Left ventricle myocardium inferior (tissue), 1 donor: Measurements from ENCODE around the gene ARHGAP33. TPM values are rescaled to one million over a fixed set of nuclear protein-coding genes. Genes with fewer than 3 reads are reported as not detected.
"Not testable (repeated sequence)": the region's sequence is repeated elsewhere in the genome, so short reads cannot be mapped to it uniquely, and the experiment has no call there.

Experiments
- DNase-seq: peaks from one replicate; pipeline ENCODE4 v3.0.0-alpha.2; 2020
- H3K27ac ChIP-seq: fragments of 200-600 bp; replicated peaks from 2 replicates; pipeline ENCODE4 v1.8.0; 2021
- H3K27me3 ChIP-seq: fragments of 200-600 bp; 2 replicates; pipeline ENCODE4 v1.8.0; 2021; ENCODE audit warnings: low read depth
- H3K36me3 ChIP-seq: fragments of 200-600 bp; 2 replicates; pipeline ENCODE4 v1.8.0; 2021
- H3K4me1 ChIP-seq: fragments of 200-600 bp; 2 replicates; pipeline ENCODE4 v1.8.0; 2021
- H3K4me3 ChIP-seq: fragments of 200-600 bp; 2 replicates; pipeline ENCODE4 v1.8.0; 2021; ENCODE audit warnings: mild to moderate bottlenecking, moderate library complexity
- H3K9me3 ChIP-seq: fragments of 200-600 bp; replicated peaks from 2 replicates; pipeline ENCODE4 v1.8.0; 2021
- CTCF ChIP-seq: fragments of 200-600 bp; IDR thresholded peaks from 2 replicates; pipeline ENCODE4 v1.8.0; 2021; ENCODE audit warnings: antibody characterized with exemption, mild to moderate bottlenecking, borderline replicate concordance
- intact Hi-C: fragments of 100-400 bp; cut with micrococcal nuclease; formaldehyde crosslinking; loops from one replicate; pipeline ENCODE4 v1.11.0; 2022
- total RNA-seq: library from RNA; stranded (reverse); fragmentation: NEBNext Ultra II Directional; extraction: Animal tissue kit (Norgen Biotek cat#: 25700); gene quantifications from one replicate; pipeline ENCODE4 v1.2.1, GENCODE V29; 2021
- donor health status: DM: no; HTN: yes; CAD: no; lungs with severe emphysema.

ARHGAP33 gene
- total RNA-seq, 1 donor from 2014 or later, result 3.8 TPM

- Histone ChIP-seq H3K4me1 (no peaks in the 10 kb centered on the region), H3K9me3 (peaks cover 12% of the 10 kb centered on the region), H3K27me3 (peaks cover 83% of the 10 kb centered on the region), H3K4me3 (no peak overlapping the region), H3K27ac (no peak overlapping the region), H3K36me3 (no peaks in the 10 kb centered on the region)
- no peak for TF ChIP-seq CTCF
- no peak for DNase-seq
- intact Hi-C loops, result no loop called here
Measured at GRCh38 chr19:35833972-35834371, 58.6 kb downstream of the ARHGAP33 start.

GRCh38 chr19:35836096-35836495 is 60.7 kb downstream of the ARHGAP33 start:
- intact Hi-C loops, result not testable (repeated sequence)

More at GRCh38 chr19:35836096-35836495, 60.7 kb downstream of the ARHGAP33 start:
- H3K4me1 ChIP-seq, DNase-seq, H3K4me3 ChIP-seq, H3K36me3 ChIP-seq, H3K27ac ChIP-seq: not testable (repeated sequence)
- H3K9me3 ChIP-seq, result peaks cover 26% of the 10 kb centered on the region
- peaks cover 82% of the 10 kb centered on the region for H3K27me3 ChIP-seq

Other genes with a start within 250 kb of the ARHGAP33 start
- not detected for gene SBSN, start 247.3 kb upstream of the ARHGAP33 start, total RNA-seq
- not detected for gene GAPDHS, start 242.1 kb upstream of the ARHGAP33 start, total RNA-seq
- 84.3 TPM for gene TMEM147, start 229.9 kb upstream of the ARHGAP33 start, total RNA-seq
- gene ATP4A, start 211.9 kb upstream of the ARHGAP33 start, total RNA-seq, result not detected
- gene PMIS2, start 189.4 kb upstream of the ARHGAP33 start, total RNA-seq, result not detected
- gene HAUS5, start 162.8 kb upstream of the ARHGAP33 start, total RNA-seq, result 3.7 TPM
- gene RBM42, start 146.5 kb upstream of the ARHGAP33 start, total RNA-seq, result 52.7 TPM
- 0.33 TPM for gene ETV2, start 133.8 kb upstream of the ARHGAP33 start, total RNA-seq
- gene COX6B1, start 127.2 kb upstream of the ARHGAP33 start, total RNA-seq, result 1,365 TPM
- gene UPK1A, start 109.0 kb upstream of the ARHGAP33 start, total RNA-seq, result not detected
- gene ZBTB32, start 71.0 kb upstream of the ARHGAP33 start, total RNA-seq, result not detected
- 12.8 TPM for gene KMT2B, start 57.6 kb upstream of the ARHGAP33 start, total RNA-seq
- 4.9 TPM for gene IGFLR1, start 33.1 kb upstream of the ARHGAP33 start, total RNA-seq
- 24.9 TPM for gene U2AF1L4, start 30.1 kb upstream of the ARHGAP33 start, total RNA-seq
- gene PSENEN, start 29.9 kb upstream of the ARHGAP33 start, total RNA-seq, result 43.1 TPM
- gene LIN37, start 27.0 kb upstream of the ARHGAP33 start, total RNA-seq, result 6.2 TPM
- gene HSPB6, start 18.5 kb upstream of the ARHGAP33 start, total RNA-seq, result 899 TPM
- gene PROSER3, start 17.4 kb upstream of the ARHGAP33 start, total RNA-seq, result 4.8 TPM
- gene PRODH2, start 37.3 kb downstream of the ARHGAP33 start, total RNA-seq, result not detected
- gene NPHS1, start 76.9 kb downstream of the ARHGAP33 start, total RNA-seq, result not detected
- gene KIRREL2, start 81.3 kb downstream of the ARHGAP33 start, total RNA-seq, result not detected
- gene APLP1, start 93.0 kb downstream of the ARHGAP33 start, total RNA-seq, result 23.9 TPM
- gene NFKBID, start 125.0 kb downstream of the ARHGAP33 start, total RNA-seq, result 2.3 TPM
- gene HCST, start 127.0 kb downstream of the ARHGAP33 start, total RNA-seq, result 2.3 TPM
- 26.2 TPM for gene TYROBP, start 132.7 kb downstream of the ARHGAP33 start, total RNA-seq
- gene LRFN3, start 160.8 kb downstream of the ARHGAP33 start, total RNA-seq, result 7.1 TPM
- gene SDHAF1, start 219.6 kb downstream of the ARHGAP33 start, total RNA-seq, result 10.3 TPM
- gene SYNE4, start 233.2 kb downstream of the ARHGAP33 start, total RNA-seq, result 0.58 TPM
- 11.8 TPM for gene ALKBH6, start 238.6 kb downstream of the ARHGAP33 start, total RNA-seq